WTC11 (cell line): Measurements from ENCODE around the gene CACNA2D4.

ENCODE experiments used
- CTCF ChIP-seq: fragments of 200-600 bp; IDR thresholded peaks from 2 replicates; pipeline ENCODE4 v1.8.0; 2022; ENCODE audit warnings: antibody characterized with exemption
- NR2C2 ChIP-seq: sonication (generic); formaldehyde crosslinking; IDR thresholded peaks from 2 replicates; pipeline ENCODE4 v1.8.0; 2022; ENCODE audit warnings: mild to moderate bottlenecking, missing genetic modification reagents

- no peak for TF ChIP-seq CTCF
- TF ChIP-seq NR2C2 (CRISPR knock-in tag) = no peak
Observed at GRCh38 chr12:1877169-1877878, 41.1 kb downstream of the CACNA2D4 start.
